Measurements from ENCODE around the gene MBP. TPM values are rescaled to one million over a fixed set of nuclear protein-coding genes. Genes with fewer than 3 reads are reported as not detected.

Gene MBP
- total RNA-seq, result 3.8 and 14.4 TPM in 2 replicates

GRCh38 chr18:77132369-77133050 lies at the start of gene MBP:
TSS of gene MBP (minus strand) at chr18:77132783. CDS start at chr18:77105261, 27,522 bp downstream.

Other genes starting within 250 kb of the MBP start
- under 0.01 TPM in 1 of 2 replicates, not detected in the other for gene GALR1, start 117.1 kb upstream of the MBP start, total RNA-seq

Data from smooth muscle cell of trachea (primary cell).